ENCODE measurements around the gene SLC35E3.

DNA sequence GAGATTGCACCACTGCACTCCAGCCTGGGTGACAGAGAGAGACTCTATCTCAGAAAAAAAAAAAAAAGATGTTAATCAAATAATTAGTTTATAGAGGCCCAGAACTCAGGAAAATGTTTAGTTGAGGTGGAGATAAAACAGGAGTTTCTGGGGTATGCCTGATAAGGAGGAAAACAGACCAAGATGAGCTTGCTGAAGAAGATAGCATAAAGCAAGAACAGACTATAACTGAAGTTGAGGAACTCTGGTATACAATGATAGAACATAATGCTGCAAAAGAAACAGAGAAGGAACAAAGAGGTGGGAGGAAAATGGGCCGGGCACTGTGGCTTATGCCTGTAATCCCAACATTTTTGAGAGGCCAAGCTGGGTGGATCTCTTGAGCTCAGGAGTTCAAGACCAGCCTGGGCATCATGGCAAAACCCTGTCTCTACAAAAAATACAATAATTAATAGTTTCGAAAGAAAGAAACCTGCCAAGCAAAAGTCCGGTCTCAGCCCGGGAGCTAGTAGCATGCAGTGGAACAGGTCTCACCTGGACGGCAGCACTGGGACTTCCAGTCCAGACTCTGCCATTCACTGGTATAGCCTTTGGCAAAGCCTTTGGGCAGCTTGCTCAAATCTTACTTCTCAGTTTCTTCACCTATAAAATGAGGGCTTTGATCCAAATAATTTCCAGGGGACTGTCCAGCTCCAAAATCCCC lies 25.4 kb downstream of the SLC35E3 start:
- TF ChIP-seq TAF1 (IDR thresholded peaks at IDR 0.05; ENCODE audit: borderline replicate concordance, low read depth, low read length), result no peak
- no peak for TF ChIP-seq JUND (IDR thresholded peaks at IDR 0.05)
- TF ChIP-seq USF2 (IDR thresholded peaks at IDR 0.05; ENCODE audit: borderline replicate concordance, low read depth, low read length), result no peak
- TF ChIP-seq, protein P1, sequence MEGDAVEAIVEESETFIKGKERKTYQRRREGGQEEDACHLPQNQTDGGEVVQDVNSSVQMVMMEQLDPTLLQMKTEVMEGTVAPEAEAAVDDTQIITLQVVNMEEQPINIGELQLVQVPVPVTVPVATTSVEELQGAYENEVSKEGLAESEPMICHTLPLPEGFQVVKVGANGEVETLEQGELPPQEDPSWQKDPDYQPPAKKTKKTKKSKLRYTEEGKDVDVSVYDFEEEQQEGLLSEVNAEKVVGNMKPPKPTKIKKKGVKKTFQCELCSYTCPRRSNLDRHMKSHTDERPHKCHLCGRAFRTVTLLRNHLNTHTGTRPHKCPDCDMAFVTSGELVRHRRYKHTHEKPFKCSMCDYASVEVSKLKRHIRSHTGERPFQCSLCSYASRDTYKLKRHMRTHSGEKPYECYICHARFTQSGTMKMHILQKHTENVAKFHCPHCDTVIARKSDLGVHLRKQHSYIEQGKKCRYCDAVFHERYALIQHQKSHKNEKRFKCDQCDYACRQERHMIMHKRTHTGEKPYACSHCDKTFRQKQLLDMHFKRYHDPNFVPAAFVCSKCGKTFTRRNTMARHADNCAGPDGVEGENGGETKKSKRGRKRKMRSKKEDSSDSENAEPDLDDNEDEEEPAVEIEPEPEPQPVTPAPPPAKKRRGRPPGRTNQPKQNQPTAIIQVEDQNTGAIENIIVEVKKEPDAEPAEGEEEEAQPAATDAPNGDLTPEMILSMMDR (IDR thresholded peaks at IDR 0.05), result no peak
- TF ChIP-seq SMC3 (IDR thresholded peaks at IDR 0.05; ENCODE audit: low read depth, low read length), result no peak
- no peak for TF ChIP-seq POLR2AphosphoS5 (IDR thresholded peaks at IDR 0.05; ENCODE audit: low read depth, low read length)
- TF ChIP-seq TCF12 (IDR thresholded peaks at IDR 0.05), result no peak
- no peak for TF ChIP-seq RAD21 (IDR thresholded peaks at IDR 0.05; ENCODE audit: low read length)
- no peak for TF ChIP-seq NFIC (IDR thresholded peaks at IDR 0.05; ENCODE audit: borderline replicate concordance)
- TF ChIP-seq ELF1 (IDR thresholded peaks at IDR 0.05), result no peak
